ENCODE results near the gene SNX4. TPM values are rescaled to one million over a fixed set of nuclear protein-coding genes. Genes with fewer than 3 reads are reported as not detected.

The SNX4 gene
- total RNA-seq, 4 donors from 2014 or later: 66.5 to 112 (median 82.1) TPM

DNA sequence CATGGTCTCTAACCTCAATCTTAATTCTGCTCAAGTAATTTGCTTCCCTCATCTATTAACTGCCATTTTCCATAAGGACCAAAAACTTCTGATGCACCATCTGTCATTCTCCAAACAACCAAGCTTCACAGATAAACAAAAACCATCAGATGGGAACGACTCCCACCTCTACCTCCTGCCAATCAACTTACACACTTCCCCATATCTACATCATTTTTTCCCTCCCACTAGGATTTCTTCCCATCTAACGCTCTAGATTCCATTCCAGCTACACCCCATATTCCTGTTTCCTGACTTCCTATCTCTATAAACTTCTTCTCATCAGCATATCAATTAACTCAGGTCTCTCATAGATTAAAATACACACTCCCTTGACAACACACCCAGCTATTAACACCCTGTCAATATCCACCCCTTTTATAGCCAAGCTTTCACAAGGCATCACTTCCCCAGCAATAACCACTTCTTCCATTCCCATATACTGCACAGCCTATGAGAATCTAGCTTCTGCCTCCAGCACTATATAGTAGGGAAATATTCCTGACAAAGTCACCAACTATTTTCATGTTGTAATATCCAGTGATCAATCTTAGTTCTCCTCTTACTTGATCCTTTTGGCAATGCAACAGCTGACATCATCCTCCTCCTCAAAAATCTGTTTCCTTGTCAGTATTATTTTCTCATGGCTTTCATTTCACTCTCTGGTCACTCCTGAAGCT, 39.2 kb downstream of the SNX4 start:
- H3K36me3 ChIP-seq: peaks cover 0 to 12% (median 3%) of the 10 kb centered on the region in 4 donors
- in situ Hi-C loops (cut with MboI; ENCODE audit: low pct_ligation_motif_present in 1 of 4, low pct_unique_long_range_greater_than_20kb in 1 of 4, low sequenced_read_pairs in 3 of 4) (no loop called here), intact Hi-C loops (cut with DNase I; ENCODE audit: low total_unique reads) (no loop called here)
- 67 to 91% methylated on average over 2 of the region's 2 CpGs for WGBS, 2 donors (ENCODE audit: low coverage in 1 of 2)
- H3K27me3 ChIP-seq: no peaks in the 10 kb centered on the region
- H3K27ac ChIP-seq: no peak overlapping the region
- no peaks in the 10 kb centered on the region for H3K9me3 ChIP-seq
- no peak for TF ChIP-seq POLR2A (IDR thresholded peaks at IDR 0.05)
- no peak for TF ChIP-seq EP300 (IDR thresholded peaks at IDR 0.05; ENCODE audit: low read depth)
- TF ChIP-seq, protein P1, sequence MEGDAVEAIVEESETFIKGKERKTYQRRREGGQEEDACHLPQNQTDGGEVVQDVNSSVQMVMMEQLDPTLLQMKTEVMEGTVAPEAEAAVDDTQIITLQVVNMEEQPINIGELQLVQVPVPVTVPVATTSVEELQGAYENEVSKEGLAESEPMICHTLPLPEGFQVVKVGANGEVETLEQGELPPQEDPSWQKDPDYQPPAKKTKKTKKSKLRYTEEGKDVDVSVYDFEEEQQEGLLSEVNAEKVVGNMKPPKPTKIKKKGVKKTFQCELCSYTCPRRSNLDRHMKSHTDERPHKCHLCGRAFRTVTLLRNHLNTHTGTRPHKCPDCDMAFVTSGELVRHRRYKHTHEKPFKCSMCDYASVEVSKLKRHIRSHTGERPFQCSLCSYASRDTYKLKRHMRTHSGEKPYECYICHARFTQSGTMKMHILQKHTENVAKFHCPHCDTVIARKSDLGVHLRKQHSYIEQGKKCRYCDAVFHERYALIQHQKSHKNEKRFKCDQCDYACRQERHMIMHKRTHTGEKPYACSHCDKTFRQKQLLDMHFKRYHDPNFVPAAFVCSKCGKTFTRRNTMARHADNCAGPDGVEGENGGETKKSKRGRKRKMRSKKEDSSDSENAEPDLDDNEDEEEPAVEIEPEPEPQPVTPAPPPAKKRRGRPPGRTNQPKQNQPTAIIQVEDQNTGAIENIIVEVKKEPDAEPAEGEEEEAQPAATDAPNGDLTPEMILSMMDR (IDR thresholded peaks at IDR 0.05): no peak
- no peak for TF ChIP-seq POLR2AphosphoS5 (IDR thresholded peaks at IDR 0.05)
- H3K4me1 ChIP-seq: no peaks in the 10 kb centered on the region
- H3K4me3 ChIP-seq: no peak overlapping the region
- no peak for DNase-seq

DNA sequence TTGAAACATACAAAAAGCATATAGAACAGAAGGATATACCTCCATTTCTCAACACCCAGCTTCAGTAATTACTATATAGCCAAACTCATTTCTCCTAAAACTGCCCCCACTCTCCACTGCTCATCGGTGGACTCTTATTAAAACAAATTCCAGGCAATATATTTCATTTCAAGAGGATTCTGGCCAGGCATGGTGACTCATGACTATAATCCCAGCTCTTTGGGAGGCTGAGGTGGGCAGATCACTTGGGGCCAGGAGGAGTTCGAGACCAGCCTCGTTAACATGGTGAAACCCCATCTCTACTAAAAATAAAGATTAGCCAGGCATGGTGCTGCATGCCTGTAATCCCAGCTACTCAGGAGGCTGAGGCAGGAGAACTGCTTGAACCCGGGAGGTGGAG, 40.9 kb downstream of the SNX4 start:
- in situ Hi-C loops (cut with MboI; ENCODE audit: low pct_ligation_motif_present in 1 of 4, low pct_unique_long_range_greater_than_20kb in 1 of 4, low sequenced_read_pairs in 3 of 4): no loop called here
- peaks cover 0 to 17% (median 7%) of the 10 kb centered on the region in 4 donors for H3K36me3 ChIP-seq
- TF ChIP-seq EP300 (IDR thresholded peaks at IDR 0.05; ENCODE audit: low read depth): no peak
- TF ChIP-seq, protein P1 (IDR thresholded peaks at IDR 0.05): no peak
- TF ChIP-seq POLR2A (IDR thresholded peaks at IDR 0.05): no peak
- TF ChIP-seq POLR2AphosphoS5 (IDR thresholded peaks at IDR 0.05): no peak

DNA sequence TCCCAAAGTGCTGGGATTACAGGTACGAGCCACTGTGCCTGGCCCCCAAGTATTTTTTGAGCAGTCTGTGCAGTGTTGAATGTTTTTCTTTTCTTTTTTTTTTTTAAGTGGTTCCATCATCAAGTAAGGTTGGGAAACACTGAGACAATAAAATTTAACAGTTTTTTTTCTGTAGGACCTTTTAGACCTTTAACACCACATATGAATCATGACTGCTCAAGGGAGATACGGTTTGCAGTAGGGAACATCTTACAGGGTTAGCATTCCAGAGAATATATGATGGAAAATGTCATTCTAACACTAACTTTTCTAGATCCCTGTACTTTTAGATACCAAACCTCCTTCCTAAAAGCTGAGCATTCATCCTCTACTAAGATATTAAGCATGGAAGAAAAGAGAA, 41.7 kb downstream of the SNX4 start:
- in situ Hi-C loops (cut with MboI; ENCODE audit: low pct_ligation_motif_present in 1 of 4, low pct_unique_long_range_greater_than_20kb in 1 of 4, low sequenced_read_pairs in 3 of 4): no loop called here
- Histone ChIP-seq H3K27ac (no peak overlapping the region), H3K9me3 (no peaks in the 10 kb centered on the region), H3K36me3 (peaks cover 0 to 18% (median 7%) of the 10 kb centered on the region in 4 donors), H3K4me1 (no peaks in the 10 kb centered on the region), H3K27me3 (no peaks in the 10 kb centered on the region), H3K4me3 (no peak overlapping the region)
- DNase-seq: no peak
- 77 to 82% methylated on average over 2 of the region's 2 CpGs for WGBS, 2 donors (ENCODE audit: low coverage in 1 of 2)
- TF ChIP-seq, protein P1 (IDR thresholded peaks at IDR 0.05): no peak
- TF ChIP-seq POLR2A (IDR thresholded peaks at IDR 0.05) (no peak), EP300 (IDR thresholded peaks at IDR 0.05; ENCODE audit: low read depth) (no peak)
- intact Hi-C loops (cut with DNase I; ENCODE audit: low total_unique reads): no loop called here

More for the DNA sequence above, 40.9 kb downstream of the SNX4 start:
- WGBS, 2 donors (ENCODE audit: low coverage in 1 of 2): 95% methylated on average over 4 of the region's 4 CpGs; no CpG with 5 or more reads in 1 of the 2 donors
- DNase-seq: no peak
- Histone ChIP-seq H3K27ac (no peak overlapping the region), H3K4me3 (no peak overlapping the region), H3K9me3 (no peaks in the 10 kb centered on the region), H3K27me3 (no peaks in the 10 kb centered on the region), H3K4me1 (no peaks in the 10 kb centered on the region)
- intact Hi-C loops (cut with DNase I; ENCODE audit: low total_unique reads): no loop called here

DNA sequence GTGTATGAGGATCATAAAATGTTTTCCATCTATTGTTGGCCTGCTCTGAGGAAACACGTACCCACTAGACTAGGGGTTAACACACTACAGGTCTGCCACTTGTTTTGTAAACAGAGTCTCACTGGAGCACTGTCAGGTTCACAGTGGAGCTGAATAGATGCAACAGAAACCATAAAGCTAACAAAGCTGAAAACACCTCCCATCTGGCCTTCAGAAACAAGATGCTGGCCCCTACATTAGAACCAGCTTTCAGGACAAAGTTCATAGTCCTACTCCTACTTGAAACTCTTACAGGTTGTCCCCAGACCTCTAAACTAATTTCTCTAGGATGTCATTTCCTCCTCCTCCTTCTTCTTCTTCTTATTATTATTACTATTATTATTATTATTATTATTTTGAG, 42.3 kb downstream of the SNX4 start:
- TF ChIP-seq POLR2A (IDR thresholded peaks at IDR 0.05) (no peak), POLR2AphosphoS5 (IDR thresholded peaks at IDR 0.05) (no peak), EP300 (IDR thresholded peaks at IDR 0.05; ENCODE audit: low read depth) (no peak)
- TF ChIP-seq, protein P1 (IDR thresholded peaks at IDR 0.05): no peak
- in situ Hi-C loops (cut with MboI; ENCODE audit: low pct_ligation_motif_present in 1 of 4, low pct_unique_long_range_greater_than_20kb in 1 of 4, low sequenced_read_pairs in 3 of 4) (no loop called here), intact Hi-C loops (cut with DNase I; ENCODE audit: low total_unique reads) (no loop called here)
- no peak overlapping the region for H3K27ac ChIP-seq
- H3K9me3 ChIP-seq: no peaks in the 10 kb centered on the region
- H3K36me3 ChIP-seq: peaks cover 0 to 23% (median 8%) of the 10 kb centered on the region in 4 donors
- no peak overlapping the region for H3K4me3 ChIP-seq
- H3K4me1 ChIP-seq: no peaks in the 10 kb centered on the region
- 96% methylated on average over 1 of the region's 1 CpG; no CpG with 5 or more reads in 1 of the 2 donors for WGBS, 2 donors (ENCODE audit: low coverage in 1 of 2)
- H3K27me3 ChIP-seq: no peaks in the 10 kb centered on the region
- no peak for DNase-seq
